HG02610 (cell line): ENCODE measurements around the gene RBFOX1.

Experiments used
- ATAC-seq: cut with Tn5 transposase; IDR thresholded peaks from one replicate; pipeline ENCODE4 v1.9.1; 2021; ENCODE audit warnings: mild to moderate bottlenecking, moderate library complexity; ENCODE audit not compliant: unreplicated experiment

RBFOX1 gene

DNA sequence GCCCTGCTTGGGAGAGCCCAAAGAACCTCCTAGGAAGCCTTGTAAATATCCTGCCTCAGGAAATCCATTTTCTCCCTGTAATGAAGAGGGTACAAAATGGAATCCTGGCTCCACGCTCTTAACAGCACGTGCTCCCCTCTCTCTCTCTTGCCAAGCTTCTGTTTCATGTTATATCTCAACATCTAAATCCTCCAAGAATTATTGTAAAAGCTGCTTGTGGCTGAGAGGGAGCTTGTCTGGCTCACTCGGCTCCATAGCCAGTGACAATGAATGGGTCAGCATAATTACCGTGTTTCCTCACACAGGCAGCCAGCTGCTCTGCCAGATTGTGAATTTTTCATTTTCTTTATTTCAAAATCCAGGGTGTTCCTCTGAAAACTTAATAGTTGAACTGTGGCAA is 317.8 kb downstream of the RBFOX1 start:
- no peak for ATAC-seq

DNA sequence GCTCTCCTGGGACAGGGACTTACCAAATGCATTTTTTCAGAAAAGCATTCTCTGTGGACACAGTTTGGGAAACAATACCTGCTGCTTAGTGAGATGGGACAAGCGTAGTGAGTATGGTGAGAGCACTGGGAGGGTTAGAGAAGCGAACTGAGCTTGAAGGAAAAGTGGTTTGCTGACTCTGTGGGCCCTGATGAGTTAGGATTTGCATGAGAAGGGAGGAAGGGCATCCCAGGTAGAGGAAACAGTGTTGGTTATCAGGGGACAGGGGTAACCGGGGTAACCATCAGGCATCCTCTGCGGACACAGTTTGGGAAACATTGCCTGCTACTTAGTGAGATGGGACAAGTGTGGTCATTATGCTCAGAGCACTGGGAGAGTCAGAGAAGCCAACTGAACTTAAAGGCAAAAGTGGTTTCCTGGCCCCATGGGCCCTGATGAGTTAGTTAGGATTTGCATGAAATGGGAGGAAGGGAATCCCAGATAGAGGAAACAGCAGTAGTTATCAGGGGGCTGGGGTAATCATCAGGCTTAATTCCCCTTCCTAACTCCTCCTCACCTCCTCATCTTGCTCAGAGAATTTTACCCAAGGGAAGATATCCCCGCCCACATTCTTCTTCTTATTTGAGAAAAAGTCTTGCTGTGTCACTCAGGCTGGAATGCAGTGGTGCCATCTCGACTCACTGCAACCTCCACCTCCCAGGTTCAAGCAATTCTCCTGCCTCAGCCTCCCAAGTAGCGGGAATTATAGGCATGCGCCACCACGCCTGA is 319.3 kb downstream of the RBFOX1 start:
- ATAC-seq, result no peak

DNA sequence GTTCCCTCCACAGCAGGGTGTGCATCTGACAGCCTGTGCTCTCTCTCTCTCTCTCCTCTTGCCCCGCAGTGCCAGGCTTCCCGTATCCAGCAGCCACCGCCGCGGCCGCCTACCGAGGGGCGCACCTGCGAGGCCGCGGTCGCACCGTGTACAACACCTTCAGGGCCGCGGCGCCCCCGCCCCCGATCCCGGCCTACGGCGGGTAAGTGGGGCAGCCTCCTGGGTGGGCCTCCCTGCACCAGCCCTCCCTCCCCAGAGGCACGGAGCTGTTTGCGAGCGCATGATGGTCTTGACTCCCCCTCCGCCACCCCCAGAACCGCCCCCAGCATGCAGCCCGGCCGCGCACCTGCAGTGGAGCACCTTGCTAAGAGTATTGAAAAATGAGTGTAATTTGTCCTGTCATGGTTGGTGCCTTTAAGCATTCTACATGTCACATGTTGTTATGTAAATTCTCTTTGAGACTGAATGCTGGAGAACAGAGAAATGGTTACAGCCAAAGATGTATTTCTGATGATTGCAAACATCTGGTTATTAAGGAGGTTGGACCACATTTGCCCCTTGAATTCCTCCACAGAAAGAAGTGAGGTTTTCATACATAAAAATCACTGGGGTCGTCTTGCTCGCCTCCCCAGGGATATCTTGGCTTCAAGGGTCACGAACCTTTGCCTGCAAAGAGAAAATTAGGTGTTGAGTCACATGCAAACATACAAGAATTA is 321.3 kb downstream of the RBFOX1 start:
- no peak for ATAC-seq

DNA sequence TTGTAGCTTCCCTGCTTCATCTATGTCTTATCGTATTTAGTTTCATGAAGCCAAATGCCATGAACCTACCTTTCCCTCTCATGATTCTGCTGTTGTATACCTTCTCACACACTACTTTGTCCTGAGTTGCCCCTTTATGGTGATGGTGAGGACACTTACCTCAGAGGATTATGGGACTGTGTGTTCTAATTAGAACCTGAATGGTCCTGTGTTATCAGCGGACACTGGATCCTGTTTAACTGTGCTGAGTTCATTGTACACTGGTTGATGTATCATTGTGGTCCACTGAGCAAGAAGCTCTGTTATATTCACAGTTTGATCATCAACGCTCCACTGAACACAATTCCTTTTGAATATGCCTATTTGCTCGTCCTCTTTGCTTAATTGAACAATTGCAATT is 343.0 kb downstream of the RBFOX1 start:
- no peak for ATAC-seq

DNA sequence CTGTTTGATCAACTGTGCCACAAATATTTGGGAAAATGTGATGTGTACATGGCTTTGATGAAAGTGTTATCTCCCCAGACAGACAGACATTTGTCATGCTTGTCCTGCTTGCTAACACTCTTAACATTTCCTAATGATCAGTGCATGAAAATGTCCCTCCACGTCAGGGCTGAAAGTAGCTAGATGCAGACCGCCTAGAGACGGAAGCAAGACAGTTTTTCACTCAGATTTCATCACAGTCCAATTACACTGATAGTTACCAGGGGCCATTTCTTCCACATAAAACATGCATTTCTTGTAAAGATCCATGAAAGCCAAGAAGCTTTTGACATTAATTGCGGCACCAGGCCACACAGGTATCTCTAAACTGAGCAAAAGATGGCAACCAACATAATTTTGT is 347.7 kb downstream of the RBFOX1 start:
- no peak for ATAC-seq

DNA sequence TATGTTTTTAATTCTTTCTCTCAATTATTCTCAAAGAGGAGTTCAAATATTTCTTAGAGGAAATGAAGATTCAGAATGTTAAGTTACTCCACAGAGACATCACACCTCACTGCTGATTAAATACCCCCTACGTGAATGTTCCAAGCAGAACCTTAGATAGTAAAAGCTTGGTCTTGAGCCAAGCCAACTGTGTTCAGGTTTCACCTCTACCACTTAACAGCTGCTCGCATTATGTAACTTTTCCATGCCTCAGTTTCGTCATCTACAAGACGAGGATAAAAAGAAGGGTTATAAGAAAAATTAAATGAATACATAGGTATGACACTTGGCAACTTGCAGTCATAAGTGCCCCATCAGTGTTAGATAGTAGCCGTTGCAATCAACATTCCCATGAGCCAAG is 356.2 kb downstream of the RBFOX1 start:
- ATAC-seq, result no peak

DNA sequence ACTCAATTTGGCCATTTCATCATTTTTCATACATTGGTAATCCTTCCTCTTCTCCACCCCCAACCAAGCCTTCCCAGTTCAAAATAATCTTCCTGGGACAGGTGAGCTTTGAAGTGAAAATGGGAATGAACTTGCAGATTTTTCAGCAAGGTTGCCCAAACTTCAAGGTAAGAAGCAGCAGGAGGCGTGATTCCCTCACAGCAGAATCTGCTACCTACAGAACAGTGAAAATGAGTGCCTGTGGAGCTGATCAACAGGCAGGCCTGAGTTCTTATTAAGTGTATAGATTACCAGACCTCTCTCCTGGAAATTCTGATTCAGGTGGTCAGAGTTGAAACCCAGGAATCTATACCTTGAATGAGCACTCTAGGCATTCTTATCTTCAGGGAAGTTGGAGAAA is 356.6 kb downstream of the RBFOX1 start:
- no peak for ATAC-seq

DNA sequence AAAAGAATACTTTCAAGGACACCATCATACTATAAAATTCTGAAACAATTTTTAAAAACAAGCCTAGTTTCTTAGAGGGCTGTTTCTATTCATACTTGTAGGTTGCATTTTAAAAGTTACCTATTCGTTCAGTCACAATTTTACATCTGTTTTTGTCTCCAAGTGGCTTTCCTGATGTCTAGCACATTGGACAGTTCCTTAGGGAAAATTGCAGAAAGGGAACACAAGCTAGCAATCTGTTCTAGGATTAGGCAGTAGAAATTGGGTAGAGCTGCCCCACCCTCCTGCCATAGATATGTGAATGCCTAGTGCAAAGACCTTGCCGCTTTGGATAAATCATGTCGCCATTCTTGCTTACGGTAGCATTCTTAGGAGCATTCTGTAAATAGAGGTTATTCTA is 358.9 kb downstream of the RBFOX1 start:
- no peak for ATAC-seq

DNA sequence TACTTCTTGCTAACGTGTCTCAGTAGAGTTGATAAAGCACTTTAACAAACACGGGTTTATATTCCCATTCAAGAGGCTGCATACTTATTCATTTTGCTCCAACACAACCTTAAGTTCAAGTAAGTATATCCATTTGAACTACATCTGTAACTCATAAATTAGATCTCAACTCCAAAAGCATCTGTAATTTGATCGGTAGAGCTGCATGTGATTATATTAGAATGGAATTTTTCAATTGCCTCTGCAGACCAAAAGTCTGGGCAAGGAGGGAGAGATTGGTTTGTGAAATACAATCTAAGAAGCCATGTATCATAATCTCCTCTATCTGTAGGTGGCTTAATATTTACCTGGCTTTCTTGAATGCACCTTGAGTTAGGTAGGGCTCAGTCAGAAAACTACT is 371.0 kb downstream of the RBFOX1 start:
- no peak for ATAC-seq

DNA sequence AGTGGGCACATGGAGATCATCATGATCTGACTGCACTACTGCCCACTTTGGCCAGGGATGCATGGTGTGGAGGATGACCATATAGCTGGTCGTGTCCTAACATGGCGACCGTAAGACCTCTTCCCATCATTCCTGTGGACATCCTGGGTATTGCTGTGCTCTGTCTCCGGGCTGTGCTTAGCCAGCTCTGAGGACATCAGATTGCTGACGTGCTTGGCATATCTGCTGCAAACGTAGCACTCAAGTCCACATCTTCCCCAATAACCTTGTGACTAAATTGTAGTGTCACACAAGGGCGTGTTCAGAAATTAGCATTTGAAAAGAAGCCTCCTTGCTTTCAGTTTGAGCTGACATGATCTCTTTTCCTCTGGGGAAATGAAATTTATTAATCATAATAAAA is 373.2 kb downstream of the RBFOX1 start:
- ATAC-seq, result no peak

DNA sequence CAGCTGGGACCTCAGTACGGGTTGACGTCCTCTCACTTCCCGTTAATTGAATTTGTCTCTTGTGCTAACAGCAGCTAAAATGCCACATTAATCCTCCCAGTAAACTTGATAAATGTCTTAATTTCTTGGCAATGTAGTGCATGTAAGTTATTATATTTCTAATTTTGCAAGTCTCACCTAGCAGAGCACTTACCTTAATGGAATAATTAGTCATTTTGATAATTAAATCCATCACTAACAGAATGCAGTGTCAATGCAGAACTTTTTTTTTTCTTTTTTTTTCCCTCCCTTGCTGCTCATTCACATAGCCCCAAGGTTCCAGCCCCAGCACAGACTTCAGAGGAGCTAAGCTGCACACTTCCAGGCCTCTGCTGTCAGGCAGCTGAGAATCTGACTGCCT is 376.5 kb downstream of the RBFOX1 start:
- no peak for ATAC-seq

DNA sequence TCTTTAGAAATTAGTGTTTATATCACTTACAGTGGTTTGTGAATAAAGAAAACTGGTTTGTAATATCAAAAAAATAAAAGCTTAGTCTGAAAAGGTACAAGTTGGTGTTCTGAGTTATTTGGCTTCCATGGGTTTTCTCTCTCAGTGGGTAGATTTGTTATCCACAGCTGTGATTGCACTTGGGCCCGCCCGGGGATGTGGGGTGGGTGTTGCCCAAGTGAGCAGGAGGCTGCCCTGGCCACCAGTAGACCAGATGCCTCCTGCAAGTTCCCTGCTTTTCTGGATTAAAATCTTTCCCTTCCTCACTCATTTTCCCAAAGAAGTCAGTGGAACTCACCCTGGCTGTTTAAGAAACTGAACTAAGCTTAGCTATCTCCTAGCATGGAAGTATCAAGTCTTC is 380.6 kb downstream of the RBFOX1 start:
- no peak for ATAC-seq

DNA sequence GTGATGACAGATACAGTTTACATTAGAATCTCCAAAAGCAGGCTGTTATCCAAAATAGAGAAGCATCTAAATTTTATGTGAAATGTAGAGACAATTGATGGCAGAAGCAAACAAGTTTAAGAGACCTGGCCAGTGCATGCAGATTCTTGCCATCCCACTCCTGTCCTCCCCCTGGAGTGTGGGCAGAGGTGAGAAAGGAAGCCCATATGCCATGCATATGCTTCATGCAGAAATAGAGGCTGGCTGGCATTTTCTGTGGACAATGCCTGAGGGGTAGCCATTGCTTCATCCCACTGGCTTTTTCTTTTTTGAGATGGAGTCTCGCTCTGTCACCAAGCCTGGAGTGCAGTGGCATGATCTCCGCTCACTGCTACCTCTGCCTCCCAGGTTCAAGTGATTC is 382.1 kb downstream of the RBFOX1 start:
- no peak for ATAC-seq

DNA sequence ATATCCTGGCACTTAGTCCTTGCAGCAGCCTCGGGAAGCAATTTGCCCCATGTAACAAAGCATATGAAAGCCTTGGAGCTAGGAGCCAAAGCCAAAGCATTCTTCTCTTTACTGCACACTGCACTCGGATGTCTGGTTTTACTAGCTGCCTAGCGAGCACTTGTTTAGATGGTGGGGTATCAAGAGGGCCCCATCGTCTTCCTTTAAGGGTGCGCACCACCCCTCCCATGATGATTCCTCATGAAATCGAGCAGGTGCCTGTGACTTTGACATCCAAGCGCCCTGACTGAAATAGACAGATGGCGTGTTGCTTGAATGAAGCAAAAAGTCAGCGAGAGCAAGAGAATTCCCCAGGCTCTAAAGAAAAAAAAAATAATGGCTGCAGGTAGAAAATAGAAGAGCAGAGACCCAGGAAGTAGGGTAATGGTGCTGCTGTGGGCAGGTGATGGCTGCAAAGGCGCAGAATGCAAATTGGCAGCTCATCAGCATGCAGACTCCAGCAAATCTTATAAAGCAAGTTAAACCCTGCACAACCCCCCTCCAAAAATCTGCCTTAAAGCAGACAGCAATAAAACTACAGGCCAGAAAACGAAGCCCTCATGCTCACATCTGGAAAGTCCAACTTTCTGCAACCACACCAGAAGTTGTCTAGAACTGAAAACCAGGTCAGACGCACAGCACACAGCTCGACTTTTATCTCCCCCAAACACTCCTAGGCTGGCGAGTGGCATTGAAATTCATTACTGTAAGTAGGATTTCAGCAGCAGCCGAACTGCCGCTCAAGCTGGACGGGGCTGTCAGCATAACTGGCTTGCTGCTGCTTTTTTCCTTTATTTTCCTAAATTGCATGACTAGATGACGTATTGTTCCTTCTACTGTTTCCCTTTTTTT is 384.3 kb downstream of the RBFOX1 start:
- no peak for ATAC-seq

DNA sequence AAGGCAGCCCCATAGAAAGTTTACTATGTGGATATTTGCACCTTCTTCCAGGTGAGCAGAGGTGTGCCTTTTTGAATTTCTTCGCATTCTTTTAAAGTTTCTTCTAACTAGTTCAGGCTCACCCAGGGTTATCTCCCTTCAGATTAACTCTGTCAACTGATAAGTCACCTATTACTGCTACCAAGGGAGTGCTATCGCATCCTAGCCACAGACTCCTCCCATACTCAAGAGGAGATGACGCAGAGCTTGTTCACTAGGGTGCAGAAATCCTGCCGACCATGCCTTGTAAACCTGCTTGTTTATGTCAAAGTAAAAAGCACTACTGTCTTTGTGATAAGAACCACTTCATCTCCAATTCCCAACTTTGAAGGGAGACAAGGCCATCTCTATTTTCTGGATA is 390.1 kb downstream of the RBFOX1 start:
- no peak for ATAC-seq

DNA sequence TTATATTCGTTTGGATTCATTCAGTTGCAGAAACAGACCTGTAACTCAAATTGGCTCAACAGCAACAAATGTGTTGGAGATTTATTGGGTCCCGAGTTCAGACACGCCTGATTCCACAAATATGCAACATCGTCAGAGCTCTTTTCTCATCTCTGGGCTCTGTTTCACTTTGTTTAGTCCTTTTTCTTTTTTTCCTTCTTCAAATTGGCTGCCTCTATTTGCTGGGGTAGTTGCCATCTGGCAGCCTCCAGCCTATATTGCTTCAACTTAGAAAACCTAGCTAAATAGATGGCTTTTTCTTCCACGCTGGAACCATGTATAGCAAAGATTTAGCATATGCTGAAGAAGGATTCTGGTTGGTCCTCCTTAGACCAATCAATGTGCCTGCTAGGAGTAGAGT is 398.5 kb downstream of the RBFOX1 start:
- ATAC-seq, result no peak

DNA sequence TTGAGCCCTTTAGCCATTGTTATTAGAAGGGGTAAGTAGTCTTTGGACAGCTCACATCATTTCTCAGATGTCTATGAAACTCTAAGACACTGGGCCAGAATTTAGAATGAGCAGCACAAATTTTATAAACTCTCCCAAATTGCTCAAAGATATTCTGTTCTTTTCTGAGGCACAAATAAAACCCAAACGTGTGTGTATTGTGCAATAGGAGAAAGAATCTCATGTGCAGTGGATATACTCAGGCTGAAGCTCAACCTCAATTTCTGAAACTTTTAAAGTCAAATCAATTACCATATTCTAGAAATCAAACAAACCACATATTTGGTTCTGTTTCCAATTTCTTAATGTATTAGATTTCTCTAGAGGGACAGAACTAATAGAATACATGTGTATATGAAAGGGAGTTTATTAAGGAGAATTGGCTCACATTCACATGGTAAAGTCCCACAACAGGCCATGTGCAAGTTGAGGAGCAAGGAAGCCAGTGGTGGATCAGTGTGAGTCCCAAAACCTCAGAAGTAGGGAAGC is 403.6 kb downstream of the RBFOX1 start:
- no peak for ATAC-seq

DNA sequence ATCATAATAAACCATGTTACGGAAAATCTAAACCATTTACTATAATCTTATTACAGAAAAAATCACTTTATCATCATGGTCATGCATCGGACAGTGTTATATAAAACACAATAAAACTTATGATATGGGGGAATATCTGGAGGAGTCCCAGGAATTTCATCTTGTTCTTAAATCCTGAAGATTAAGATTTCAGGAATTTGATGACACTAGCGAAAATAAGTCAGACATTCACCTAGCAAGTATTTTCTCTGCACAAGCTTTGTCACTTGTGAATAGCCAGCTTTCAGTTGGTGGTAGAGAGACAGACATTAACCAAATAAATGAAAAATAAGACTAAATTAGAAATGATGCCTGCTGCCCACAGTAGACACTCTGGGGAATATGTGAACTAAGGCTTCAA is 410.0 kb downstream of the RBFOX1 start:
- ATAC-seq, result no peak

DNA sequence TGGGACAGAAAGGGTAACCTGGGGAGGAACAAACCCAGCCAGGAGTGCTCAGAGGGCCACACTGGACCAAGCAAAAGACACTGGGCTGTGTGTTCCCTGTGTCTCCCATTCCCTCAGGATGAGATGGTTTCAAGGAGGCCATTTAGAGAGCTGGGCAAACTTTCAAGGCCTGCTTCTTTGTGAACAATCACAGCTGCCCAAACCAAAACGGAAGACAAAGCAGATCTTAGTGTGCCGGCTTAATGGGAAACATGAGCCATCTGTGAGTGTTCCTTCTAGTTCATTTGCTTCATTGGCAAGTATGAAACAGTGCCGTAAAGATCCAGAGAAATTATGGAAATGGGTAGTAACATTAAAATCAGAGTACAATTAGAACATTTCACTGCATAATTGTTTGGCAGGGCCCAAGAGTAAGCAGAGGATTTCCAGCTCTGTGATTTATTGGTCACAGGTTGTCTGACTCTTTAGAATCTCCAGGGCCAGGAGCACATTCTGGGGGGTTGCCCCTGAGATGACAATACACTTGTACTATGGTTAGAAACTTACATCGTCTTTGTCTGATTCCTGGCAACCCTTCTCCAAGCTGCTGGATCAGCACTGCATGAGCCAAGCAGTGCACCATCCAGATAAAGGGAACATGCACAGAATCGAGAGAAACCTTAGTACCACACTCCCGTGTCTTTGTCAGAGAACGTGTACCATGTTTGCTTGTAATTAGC is 412.1 kb downstream of the RBFOX1 start:
- ATAC-seq, result no peak

DNA sequence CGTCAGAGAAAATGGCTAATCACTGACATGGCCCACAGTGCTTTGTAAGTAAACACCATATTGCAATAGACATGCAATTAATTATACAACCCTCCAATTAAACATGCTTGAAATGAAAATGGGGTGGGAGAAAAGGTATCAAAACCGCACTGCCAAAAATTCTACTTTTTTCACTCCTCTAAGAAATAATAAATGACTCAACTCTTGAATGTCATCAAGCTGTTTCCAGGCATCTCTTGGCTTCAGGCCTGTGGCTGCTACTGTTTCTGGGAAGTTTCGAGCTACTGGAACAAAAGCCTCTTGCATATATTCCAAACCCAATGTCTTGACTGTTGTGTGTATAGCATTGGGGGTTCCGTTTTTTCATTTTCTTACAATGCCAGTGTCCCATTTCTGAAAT is 412.6 kb downstream of the RBFOX1 start:
- ATAC-seq, result no peak

DNA sequence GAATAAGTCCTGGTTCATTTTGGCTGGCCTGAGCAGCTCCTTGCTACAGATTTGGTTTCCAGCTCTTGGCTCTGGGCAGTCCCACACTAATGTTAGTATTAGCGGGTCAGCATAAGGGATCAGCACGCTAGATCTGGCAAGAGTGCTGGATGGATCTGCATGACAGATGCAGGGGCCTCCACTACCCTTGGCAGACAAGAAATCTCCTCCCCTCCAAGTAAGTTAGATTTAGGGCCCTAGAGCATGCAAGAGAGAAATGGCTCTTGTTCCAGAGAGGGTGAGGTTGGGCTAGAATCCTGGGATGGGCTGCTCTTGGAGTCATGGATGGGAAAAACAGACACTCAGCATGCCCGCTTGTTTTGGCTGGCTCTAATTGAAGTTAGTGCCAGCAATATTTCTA is 414.3 kb downstream of the RBFOX1 start:
- no peak for ATAC-seq
